ENCODE measurements around the gene PFN3. TPM values are rescaled to one million over a fixed set of nuclear protein-coding genes. Genes with fewer than 3 reads are reported as not detected.

The PFN3 gene
- total and polyA plus RNA-seq, 8 donors: not detected

DNA sequence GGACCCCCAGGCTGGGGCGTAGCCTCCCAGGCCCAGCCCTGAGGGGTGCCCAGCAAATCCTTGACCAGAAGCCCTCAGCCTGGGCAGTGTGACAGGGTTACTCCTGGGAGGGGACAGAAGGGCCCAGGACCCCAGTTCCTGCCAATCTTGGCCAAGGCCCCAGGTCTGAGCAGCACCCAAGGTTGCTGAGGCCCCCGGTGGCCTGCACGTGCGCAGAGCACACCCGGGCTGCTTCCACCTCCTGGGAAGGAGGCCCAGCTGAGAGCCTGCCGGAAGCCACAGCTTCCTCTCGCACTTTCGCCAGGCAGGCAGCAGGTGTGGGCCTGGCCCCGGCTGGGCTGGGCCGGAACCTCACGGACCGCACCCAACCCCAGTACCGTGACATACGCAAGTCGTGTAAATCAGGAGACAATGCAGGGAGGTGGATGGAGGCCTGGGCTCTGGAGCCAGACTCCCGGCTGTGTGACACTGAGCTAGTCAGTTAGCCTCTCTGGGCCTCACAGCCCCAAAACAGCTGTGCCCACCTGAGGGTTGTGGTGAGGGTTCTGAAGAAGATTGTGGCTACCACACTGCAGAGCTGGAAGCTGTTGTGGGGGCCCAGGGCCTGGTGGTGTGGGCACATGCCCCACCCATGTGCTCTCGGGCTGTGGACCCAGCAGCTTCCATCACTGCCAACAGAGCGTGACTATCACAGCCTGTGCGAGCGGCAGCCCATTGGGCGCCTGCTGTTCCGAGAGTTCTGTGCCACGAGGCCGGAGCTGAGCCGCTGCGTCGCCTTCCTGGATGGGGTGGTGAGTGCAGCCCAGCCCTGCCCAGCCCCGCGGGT, 31.1 kb upstream of the PFN3 start:
- DNase-seq: peak; percentile 55 to 59
- Histone ChIP-seq H3K27ac (peak overlapping the region in 3 of 5 donors; percentile 5 to 98 (median 94)), H3K4me3 (peak overlapping the region in 2 of 4 donors; percentile 5 to 13), H3K27me3 (no peaks in the 10 kb centered on the region), H3K36me3 (peaks cover 52 to 68% (median 64%) of the 10 kb centered on the region in 4 donors), H3K9me3 (no peaks in the 10 kb centered on the region), H3K4me1 (peaks cover 19 to 70% (median 55%) of the 10 kb centered on the region in 4 donors)
- WGBS, 5 donors: 68 to 85% (median 73%) methylated on average over 6 to 29 of the region's 29 CpGs
- intact Hi-C loops (cut with DNase I; ENCODE audit: low total_unique reads): no loop called here
- no peak for TF ChIP-seq POLR2AphosphoS5 (IDR thresholded peaks at IDR 0.05)
- TF ChIP-seq, protein P1, sequence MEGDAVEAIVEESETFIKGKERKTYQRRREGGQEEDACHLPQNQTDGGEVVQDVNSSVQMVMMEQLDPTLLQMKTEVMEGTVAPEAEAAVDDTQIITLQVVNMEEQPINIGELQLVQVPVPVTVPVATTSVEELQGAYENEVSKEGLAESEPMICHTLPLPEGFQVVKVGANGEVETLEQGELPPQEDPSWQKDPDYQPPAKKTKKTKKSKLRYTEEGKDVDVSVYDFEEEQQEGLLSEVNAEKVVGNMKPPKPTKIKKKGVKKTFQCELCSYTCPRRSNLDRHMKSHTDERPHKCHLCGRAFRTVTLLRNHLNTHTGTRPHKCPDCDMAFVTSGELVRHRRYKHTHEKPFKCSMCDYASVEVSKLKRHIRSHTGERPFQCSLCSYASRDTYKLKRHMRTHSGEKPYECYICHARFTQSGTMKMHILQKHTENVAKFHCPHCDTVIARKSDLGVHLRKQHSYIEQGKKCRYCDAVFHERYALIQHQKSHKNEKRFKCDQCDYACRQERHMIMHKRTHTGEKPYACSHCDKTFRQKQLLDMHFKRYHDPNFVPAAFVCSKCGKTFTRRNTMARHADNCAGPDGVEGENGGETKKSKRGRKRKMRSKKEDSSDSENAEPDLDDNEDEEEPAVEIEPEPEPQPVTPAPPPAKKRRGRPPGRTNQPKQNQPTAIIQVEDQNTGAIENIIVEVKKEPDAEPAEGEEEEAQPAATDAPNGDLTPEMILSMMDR (IDR thresholded peaks at IDR 0.05): no peak

GRCh38 chr5:177430972-177431316, 30.5 kb upstream of the PFN3 start:
- WGBS, 5 donors: 78 to 89% (median 87%) methylated on average over 6 to 7 of the region's 7 CpGs

GRCh38 chr5:177430140-177430951, 29.9 kb upstream of the PFN3 start:
- no peak for DNase-seq
- no peaks in the 10 kb centered on the region for H3K27me3 ChIP-seq
- peaks cover 22 to 75% (median 60%) of the 10 kb centered on the region in 4 donors for H3K4me1 ChIP-seq
- peak overlapping the region in 3 of 5 donors; percentile 5 to 98 (median 94) for H3K27ac ChIP-seq
- H3K36me3 ChIP-seq: peaks cover 40 to 56% (median 52%) of the 10 kb centered on the region in 4 donors
- H3K4me3 ChIP-seq: peak overlapping the region in 1 of 4 donors; percentile 13
- TF ChIP-seq POLR2AphosphoS5 (IDR thresholded peaks at IDR 0.05): no peak
- TF ChIP-seq EP300 (IDR thresholded peaks at IDR 0.05): no peak
- TF ChIP-seq, protein P1 (IDR thresholded peaks at IDR 0.05): no peak
- TF ChIP-seq POLR2A (IDR thresholded peaks at IDR 0.05): no peak
- no peaks in the 10 kb centered on the region for H3K9me3 ChIP-seq
- intact Hi-C loops (cut with DNase I; ENCODE audit: low total_unique reads): no loop called here
- WGBS, 5 donors: 83 to 94% (median 89%) methylated on average over 21 to 26 of the region's 26 CpGs

More at GRCh38 chr5:177430972-177431316, 30.5 kb upstream of the PFN3 start:
- Histone ChIP-seq H3K4me3 (peak overlapping the region in 1 of 4 donors; percentile 13), H3K9me3 (no peaks in the 10 kb centered on the region), H3K27ac (peak overlapping the region in 3 of 5 donors; percentile 5 to 98 (median 94)), H3K36me3 (peaks cover 46 to 62% (median 58%) of the 10 kb centered on the region in 4 donors), H3K27me3 (no peaks in the 10 kb centered on the region), H3K4me1 (peaks cover 19 to 70% (median 55%) of the 10 kb centered on the region in 4 donors)
- no peak for DNase-seq
- no peak for TF ChIP-seq EP300 (IDR thresholded peaks at IDR 0.05)
- TF ChIP-seq POLR2AphosphoS5 (IDR thresholded peaks at IDR 0.05): no peak
- TF ChIP-seq POLR2A (IDR thresholded peaks at IDR 0.05): no peak
- TF ChIP-seq, protein P1 (IDR thresholded peaks at IDR 0.05): no peak
- intact Hi-C loops (cut with DNase I; ENCODE audit: low total_unique reads): no loop called here

All from stomach (tissue), 9 donors.